Measurements from ENCODE around the gene PTPRD. TPM values are rescaled to one million over a fixed set of nuclear protein-coding genes. Genes with fewer than 3 reads are reported as not detected.

PTPRD gene
- total RNA-seq, 1 donor from 2014 or later: 532 TPM

- Mint-ChIP-seq H3K4me1 (ENCODE audit: low read depth, unreplicated experiment) (no peaks in the 10 kb centered on the region), H3K27ac (ENCODE audit: unreplicated experiment) (no peak overlapping the region), H3K27me3 (ENCODE audit: unreplicated experiment) (peaks cover 1% of the 10 kb centered on the region), H3K36me3 (ENCODE audit: unreplicated experiment) (peaks cover 10% of the 10 kb centered on the region), H3K9me3 (ENCODE audit: unreplicated experiment) (peaks cover 7% of the 10 kb centered on the region), H3K4me3 (ENCODE audit: unreplicated experiment) (no peak overlapping the region)
- no peak for TF ChIP-seq CTCF (IDR thresholded peaks at IDR 0.05; ENCODE audit: partially characterized antibody, unreplicated experiment)
- DNase-seq: no peak
Measured at GRCh38 chr9:8429768-8430167, 2183.0 kb downstream of the PTPRD start.

- no peak for TF ChIP-seq CTCF (IDR thresholded peaks at IDR 0.05; ENCODE audit: partially characterized antibody, unreplicated experiment)
- Mint-ChIP-seq H3K27ac (ENCODE audit: unreplicated experiment) (no peak overlapping the region), H3K4me1 (ENCODE audit: low read depth, unreplicated experiment) (no peaks in the 10 kb centered on the region), H3K9me3 (ENCODE audit: unreplicated experiment) (peaks cover 7% of the 10 kb centered on the region), H3K4me3 (ENCODE audit: unreplicated experiment) (no peak overlapping the region), H3K36me3 (ENCODE audit: unreplicated experiment) (peaks cover 10% of the 10 kb centered on the region), H3K27me3 (ENCODE audit: unreplicated experiment) (peaks cover 1% of the 10 kb centered on the region)
- no peak for DNase-seq
Measured at GRCh38 chr9:8429157-8429556, 2183.6 kb downstream of the PTPRD start.

DNA sequence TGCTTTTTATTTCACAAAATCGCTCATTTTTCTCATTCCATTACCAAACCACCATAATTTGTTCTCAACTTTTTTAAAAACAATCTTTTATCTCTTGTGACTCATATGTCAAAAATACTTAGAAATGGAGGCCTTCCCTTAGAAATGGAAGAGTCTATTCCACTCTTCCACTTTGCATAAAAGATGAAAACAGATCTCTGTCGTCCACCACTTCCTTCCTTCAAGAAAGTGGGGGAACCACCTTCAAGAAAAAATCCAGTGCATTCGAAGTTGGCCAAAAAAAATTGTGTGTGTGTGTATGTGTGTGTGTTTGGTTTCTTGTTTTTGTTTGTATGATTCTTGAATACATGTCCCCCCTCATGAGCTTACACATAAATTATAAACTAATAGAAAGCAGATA, 2184.4 kb downstream of the PTPRD start:
- Mint-ChIP-seq H3K9me3 (ENCODE audit: unreplicated experiment) (peaks cover 7% of the 10 kb centered on the region), H3K27ac (ENCODE audit: unreplicated experiment) (no peak overlapping the region), H3K4me3 (ENCODE audit: unreplicated experiment) (no peak overlapping the region), H3K4me1 (ENCODE audit: low read depth, unreplicated experiment) (no peaks in the 10 kb centered on the region), H3K27me3 (ENCODE audit: unreplicated experiment) (peaks cover 1% of the 10 kb centered on the region), H3K36me3 (ENCODE audit: unreplicated experiment) (peaks cover 10% of the 10 kb centered on the region)
- TF ChIP-seq CTCF (IDR thresholded peaks at IDR 0.05; ENCODE audit: partially characterized antibody, unreplicated experiment): no peak
- no peak for DNase-seq

DNA sequence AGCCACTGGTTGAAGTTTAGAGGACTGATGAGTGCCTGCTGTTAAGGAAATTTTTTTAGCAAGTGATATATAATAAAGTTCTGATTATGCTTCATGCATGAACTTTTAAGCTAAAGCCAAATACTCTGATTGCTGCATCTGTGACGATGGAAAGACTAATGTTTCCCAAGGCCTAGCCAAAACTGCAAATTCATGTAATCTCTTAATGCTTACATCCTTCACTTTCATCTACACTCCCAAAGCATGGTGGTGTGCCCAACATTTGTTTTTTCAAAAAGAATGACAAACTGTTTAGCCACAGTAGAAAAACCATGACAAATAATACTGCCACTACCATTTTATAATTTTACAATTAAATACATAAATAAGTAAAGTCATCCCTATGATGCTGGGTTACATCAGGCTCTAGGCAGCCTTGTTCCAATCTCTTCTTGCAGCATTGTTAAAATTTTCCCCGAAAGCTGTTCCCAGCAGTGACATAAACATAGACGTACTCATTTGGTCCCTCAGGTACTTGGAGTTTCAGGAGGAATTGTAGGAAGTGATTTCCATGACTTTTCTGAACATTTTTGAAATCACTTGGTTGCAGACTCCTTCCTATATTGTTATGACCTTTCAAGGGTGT, 2187.9 kb downstream of the PTPRD start:
- H3K27me3 Mint-ChIP-seq (ENCODE audit: unreplicated experiment): peaks cover 1% of the 10 kb centered on the region
- no peak for DNase-seq

More for the DNA sequence above, 2187.9 kb downstream of the PTPRD start:
- H3K9me3 Mint-ChIP-seq (ENCODE audit: unreplicated experiment): peaks cover 6% of the 10 kb centered on the region
- peaks cover 10% of the 10 kb centered on the region for H3K36me3 Mint-ChIP-seq (ENCODE audit: unreplicated experiment)
- peaks cover 2% of the 10 kb centered on the region for H3K4me1 Mint-ChIP-seq (ENCODE audit: low read depth, unreplicated experiment)
- H3K27ac Mint-ChIP-seq (ENCODE audit: unreplicated experiment): no peak overlapping the region
- no peak for TF ChIP-seq CTCF (IDR thresholded peaks at IDR 0.05; ENCODE audit: partially characterized antibody, unreplicated experiment)
- no peak overlapping the region for H3K4me3 Mint-ChIP-seq (ENCODE audit: unreplicated experiment)
